Measurements from ENCODE around the gene FREM1.

- no peak for TF ChIP-seq POGZ (CRISPR knock-in tag; IDR thresholded peaks at IDR 0.05)
- no peak for TF ChIP-seq JUN (CRISPR knock-in tag; IDR thresholded peaks at IDR 0.05)
- no peak for TF ChIP-seq ZSCAN5A (CRISPR knock-in tag; IDR thresholded peaks at IDR 0.05; ENCODE audit: borderline replicate concordance)
- no peak for TF ChIP-seq ZNF501 (CRISPR knock-in tag; IDR thresholded peaks at IDR 0.05)
These were observed 159.4 kb downstream of the FREM1 start for GRCh38 chr9:14750821-14751220.
